GM12878 (cell line): ENCODE data around the gene RPRD2. TPM values are rescaled to one million over a fixed set of nuclear protein-coding genes. Genes with fewer than 3 reads are reported as not detected.
A peak's percentile ranks its signal among the peaks of the same experiment; 100 is the strongest.

Experiments
- ATAC-seq: fragments of 200-7000 bp; cut with Tn5 transposase; 3 replicates; pipeline ENCODE4 v1.9.1; 2020; ENCODE audit warnings: mild to moderate bottlenecking, moderate library complexity
- BruUV-seq: library from RNA; stranded (reverse); fragments of 400-500 nt; replicated peaks from 2 replicates; lab custom pipeline; 2021; lab: Mats Ljungman, UMichigan
- CTCF ChIA-PET: fragments of 300-600 bp; sonication (Branson Sonifier 250); formaldehyde crosslinking; extraction: SDS; loops from one replicate; lab custom pipeline; 2021; ENCODE audit warnings: inconsistent platforms; lab: Yijun Ruan, JAX
- POLR2A ChIA-PET: fragments of 350-600 bp; formaldehyde crosslinking; extraction: SDS; loops from one replicate; lab custom pipeline; 2021; ENCODE audit warnings: inconsistent platforms; lab: Charles Lee
- RAD21 ChIA-PET: fragments of 300-600 bp; sonication (Branson Sonifier 250); formaldehyde crosslinking; loops from one replicate; lab custom pipeline; 2023; ENCODE audit warnings: antibody characterized with exemption; ENCODE audit not compliant: unreplicated experiment; lab: Charles Lee
- SMC1A ChIA-PET: fragments of 300-600 bp; sonication (Branson Sonifier 250); formaldehyde crosslinking; loops from one replicate; lab custom pipeline; 2023; ENCODE audit not compliant: unreplicated experiment, uncharacterized antibody; lab: Charles Lee
- DNase-seq: peaks from one replicate; pipeline ENCODE4 v3.0.0-alpha.2; 2011; ENCODE audit warnings: low read depth, low spot score
- FAIRE-seq: peaks from 3 replicates; lab custom pipeline; 2011; peaks lifted over from hg19 to GRCh38; lab: Jason Lieb, UNC
- H2AFZ ChIP-seq: 2 replicates; pipeline ENCODE4 v1.6.0; 2011; ENCODE audit warnings: low read depth, low read length, control low read depth; ENCODE audit not compliant: control insufficient read depth
- H3K27ac ChIP-seq: 2 replicates; pipeline ENCODE4 v1.5.1; 2011; ENCODE audit warnings: control low read depth; ENCODE audit not compliant: control insufficient read depth, insufficient read depth
- H3K27me3 ChIP-seq, 2 experiments: replicated peaks in 1 of 2; 2 replicates each; pipeline versions ENCODE4 v1.6.0 to v1.6.1; 2011; ENCODE audit warnings: low read length in 1 of 2; ENCODE audit not compliant: control insufficient read depth in 2 of 2, insufficient read depth in 2 of 2
- H3K36me3 ChIP-seq, 2 experiments: 2 replicates each; pipeline ENCODE4 v1.5.1; 2011; ENCODE audit warnings: low read length in 1 of 2; ENCODE audit not compliant: control insufficient read depth in 2 of 2, insufficient read depth in 2 of 2
- H3K4me1 ChIP-seq: 2 replicates; pipeline ENCODE4 v1.6.1; 2011; ENCODE audit warnings: mild to moderate bottlenecking, low read length, moderate library complexity, mixed read lengths; ENCODE audit not compliant: control insufficient read depth, insufficient read depth
- H3K4me2 ChIP-seq: 2 replicates; pipeline ENCODE4 v1.6.0; 2011; ENCODE audit warnings: control low read depth; ENCODE audit not compliant: control insufficient read depth, insufficient read depth
- H3K4me3 ChIP-seq: fragments of 200-600 bp; sonication (generic); 2 replicates; pipeline ENCODE4 v1.5.1; 2016
- H3K79me2 ChIP-seq: 2 replicates; pipeline ENCODE4 v1.6.0; 2011; ENCODE audit warnings: low read length; ENCODE audit not compliant: control insufficient read depth, insufficient read depth
- H3K9ac ChIP-seq: 2 replicates; pipeline ENCODE4 v1.8.0; 2011; ENCODE audit warnings: low read length, control low read depth, mixed read lengths; ENCODE audit not compliant: control insufficient read depth, insufficient read depth
- H3K9me3 ChIP-seq: replicated peaks from 3 replicates; pipeline ENCODE4 v1.5.1; 2011; ENCODE audit warnings: mild to moderate bottlenecking, low read length; ENCODE audit not compliant: control insufficient read depth, insufficient read depth
- H4K20me1 ChIP-seq: 2 replicates; pipeline ENCODE4 v1.6.0; 2011; ENCODE audit not compliant: control insufficient read depth, insufficient read depth
- MEF2B ChIP-seq: fragments of 450-650 bp; IDR thresholded peaks from 2 replicates; pipeline ENCODE4 v1.6.1; 2018; ENCODE audit warnings: mild to moderate bottlenecking, moderate library complexity; ENCODE audit not compliant: partially characterized antibody, poor library complexity, severe bottlenecking
- PML ChIP-seq: IDR thresholded peaks from 2 replicates; pipeline ENCODE4 v1.6.1; 2012; ENCODE audit warnings: low read length, inconsistent platforms
- SMARCA5 ChIP-seq: fragments of 450-650 bp; IDR thresholded peaks from 2 replicates; pipeline ENCODE4 v1.6.1; 2017; ENCODE audit warnings: mild to moderate bottlenecking
- WGBS: methylation state at CpG from one replicate; pipeline ENCODE4 v1.1.6; 2016; ENCODE audit warnings: low lambda C conversion rate; ENCODE audit not compliant: insufficient replicate concordance, insufficient coverage; ENCODE audit errors: missing lambda C conversion rate; 5-methylcytosine and 5-hydroxymethylcytosine counted together
- in situ Hi-C: fragments of 300-500 bp; cut with MboI; formaldehyde crosslinking; loops from 9 replicates; pipeline ENCODE4 v1.14.3; 2018; ENCODE audit warnings: mixed read lengths
- intact Hi-C: fragments of 100-400 bp; cut with micrococcal nuclease; formaldehyde crosslinking; loops from one replicate; pipeline ENCODE4 v1.14.2; 2022; ENCODE audit not compliant: unreplicated experiment
- polyA plus RNA-seq, 11 experiments: library from polyadenylated mRNA; depleted of rRNA in 4 of 11; unstranded in 6 of 11; stranded (reverse) in 5 of 11; fragments of >200 nt; fragmentation: Nextera tagmentation in 4 of 11; fragmentation: Illumina TruSeq in 1 of 11; extraction: Ambion mirVana in 4 of 11; extraction: Trizol in 1 of 11; gene quantifications; 1 replicate in 1 of 11; 2 replicates in 10 of 11; pipeline versions ENCODE4 v1.2.1 to v1.2.3, GENCODE V29; 2011 to 2016; ENCODE audit warnings: inconsistent platforms in 2 of 11, missing spikeins in 2 of 11, low read depth in 1 of 11
- total RNA-seq, 4 experiments: library from RNA; depleted of rRNA in 3 of 4; stranded (reverse); fragments of >200 nt in 3 of 4; fragmentation: Illumina TruSeq in 1 of 4; extraction: Trizol in 1 of 4; gene quantifications; 2 replicates each; pipeline versions ENCODE4 v1.2.1 to v1.2.3, GENCODE V29; 2013 to 2021
- TF ChIP-seq, protein P1 (sequence below): IDR thresholded peaks from 2 replicates; pipeline ENCODE4 v1.6.1; 2011; ENCODE audit warnings: borderline replicate concordance, low read depth, mild to moderate bottlenecking, moderate library complexity, mixed read lengths, low read length; ENCODE audit not compliant: insufficient read depth; ENCODE audit errors: extremely low read length
- TF ChIP-seq, protein P2 (sequence below): fragments of 450-650 bp; IDR thresholded peaks from 2 replicates; pipeline ENCODE4 v1.6.1; 2016; ENCODE audit warnings: mild to moderate bottlenecking

Gene RPRD2
- total and polyA plus RNA-seq, 10 of the 15 experiments (the other 5 are each of a cell fraction or from before 2014, with no cell fraction given): 1.9 to 24.8 (median 13.3) TPM

DNA sequence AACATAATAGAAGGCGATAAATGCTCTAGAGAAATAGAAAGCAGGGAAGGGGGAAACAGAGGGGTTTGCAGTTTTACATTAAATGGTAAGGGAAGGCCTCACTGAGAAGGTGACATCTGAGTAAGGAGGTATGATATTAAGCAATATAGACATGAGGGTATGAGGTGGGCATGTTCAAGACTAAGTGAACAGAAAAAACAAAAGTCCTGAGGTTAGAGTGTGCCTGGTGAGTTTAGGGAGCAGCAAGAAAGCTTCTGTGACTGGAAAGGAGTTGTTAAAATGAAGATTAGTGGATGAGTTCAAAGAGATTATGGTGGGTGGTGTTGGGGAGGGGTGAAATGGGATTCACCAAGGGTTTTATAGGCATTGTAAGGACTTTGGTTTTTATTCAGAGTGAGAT, 8.6 kb downstream of the RPRD2 start:
- WGBS: 100% methylated on average over 1 of the region's 1 CpG
- H3K27me3 ChIP-seq: no peaks in the 10 kb centered on the region
- in situ Hi-C loops: no loop called here
- 0 out of 4 replicates have a peak, but pooled peaks cover 0 to 4% of the 10 kb centered on the region in 2 experiments for H3K36me3 ChIP-seq
- TF ChIP-seq, protein P1, sequence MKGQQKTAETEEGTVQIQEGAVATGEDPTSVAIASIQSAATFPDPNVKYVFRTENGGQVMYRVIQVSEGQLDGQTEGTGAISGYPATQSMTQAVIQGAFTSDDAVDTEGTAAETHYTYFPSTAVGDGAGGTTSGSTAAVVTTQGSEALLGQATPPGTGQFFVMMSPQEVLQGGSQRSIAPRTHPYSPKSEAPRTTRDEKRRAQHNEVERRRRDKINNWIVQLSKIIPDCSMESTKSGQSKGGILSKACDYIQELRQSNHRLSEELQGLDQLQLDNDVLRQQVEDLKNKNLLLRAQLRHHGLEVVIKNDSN: no peak
- TF ChIP-seq SMARCA5 (no peak), MEF2B (no peak)
- BruUV-seq: no TSS peak
- H3K4me3 ChIP-seq: no peak overlapping the region
- CTCF ChIA-PET: interaction anchor here (0.7 to 1.5 kb wide), 5 partner anchors 9 to 160 kb away, joined by 3 to 7 read pairs (median 3); partner anchors contain the start of gene RPRD2
- ATAC-seq (peak; percentile 11; the same call in 2 of the 3 replicates), FAIRE-seq (no peak), DNase-seq (no peak)
- POLR2A ChIA-PET: interaction anchor here (4.3 kb wide), 1 partner anchor 8 kb away, joined by 24 read pairs; the partner anchor contains the start of gene RPRD2
- peaks cover 90% of the 10 kb centered on the region for H3K79me2 ChIP-seq
- no peak overlapping the region for H3K27ac ChIP-seq
- intact Hi-C loops: loop anchor here (5.0 kb wide), 1 partner anchor 45 kb away; no protein-coding TSS in a partner anchor
- RAD21 ChIA-PET: no interaction called here
- no peaks in the 10 kb centered on the region; the same call in 1 of the 2 replicates for H3K4me1 ChIP-seq
- SMC1A ChIA-PET: interaction anchor here (1.2 to 2.0 kb wide), 2 partner anchors 9 to 54 kb away, joined by 3 to 6 read pairs; partner anchors contain the start of gene RPRD2
- H4K20me1 ChIP-seq: no peaks in the 10 kb centered on the region
- H3K9me3 ChIP-seq: no peaks in the 10 kb centered on the region
- H3K4me2 ChIP-seq: no peak overlapping the region
- H2AFZ ChIP-seq: no peak overlapping the region
- no peak overlapping the region for H3K9ac ChIP-seq

DNA sequence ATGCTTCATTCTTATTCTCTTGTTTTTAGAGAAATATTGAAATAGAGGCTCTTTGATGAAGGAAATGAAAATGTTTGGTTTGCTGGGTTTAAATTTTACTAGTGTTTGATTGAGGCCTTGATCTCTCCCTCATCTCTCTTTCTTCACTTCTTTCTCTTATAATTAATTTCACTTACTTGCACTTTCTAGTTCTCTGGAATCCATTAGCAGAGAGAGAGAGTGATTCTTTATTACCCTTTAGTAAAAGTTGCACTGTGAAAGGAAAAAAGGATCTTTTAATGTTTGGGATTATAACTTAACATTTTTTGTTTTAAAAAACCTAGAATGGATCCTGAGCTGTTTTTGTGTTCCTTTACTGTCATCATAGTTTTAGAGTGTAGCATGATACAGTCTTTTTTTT, 12.2 kb downstream of the RPRD2 start:
- ChIA-PET CTCF (interaction anchor here (0.8 to 1.1 kb wide), 2 partner anchors 10 to 13 kb away, joined by 3 read pairs; no protein-coding TSS in a partner anchor), POLR2A (interaction anchor here (0.5 kb wide), 1 partner anchor 143 kb away, joined by 5 read pairs; no protein-coding TSS in a partner anchor), SMC1A (interaction anchor here (1.2 to 1.3 kb wide), 2 partner anchors 9 to 11 kb away, joined by 4 read pairs; no protein-coding TSS in a partner anchor), RAD21 (no interaction called here)
- intact Hi-C loops (no loop called here), in situ Hi-C loops (no loop called here)
- no peak overlapping the region for H3K27ac ChIP-seq
- no peak for ATAC-seq
- peaks cover 80% of the 10 kb centered on the region for H3K79me2 ChIP-seq
- H3K4me3 ChIP-seq: no peak overlapping the region
- no peaks in the 10 kb centered on the region; the same call in 1 of the 2 replicates for H3K4me1 ChIP-seq
- no peak for TF ChIP-seq PML
- TF ChIP-seq, protein P2, sequence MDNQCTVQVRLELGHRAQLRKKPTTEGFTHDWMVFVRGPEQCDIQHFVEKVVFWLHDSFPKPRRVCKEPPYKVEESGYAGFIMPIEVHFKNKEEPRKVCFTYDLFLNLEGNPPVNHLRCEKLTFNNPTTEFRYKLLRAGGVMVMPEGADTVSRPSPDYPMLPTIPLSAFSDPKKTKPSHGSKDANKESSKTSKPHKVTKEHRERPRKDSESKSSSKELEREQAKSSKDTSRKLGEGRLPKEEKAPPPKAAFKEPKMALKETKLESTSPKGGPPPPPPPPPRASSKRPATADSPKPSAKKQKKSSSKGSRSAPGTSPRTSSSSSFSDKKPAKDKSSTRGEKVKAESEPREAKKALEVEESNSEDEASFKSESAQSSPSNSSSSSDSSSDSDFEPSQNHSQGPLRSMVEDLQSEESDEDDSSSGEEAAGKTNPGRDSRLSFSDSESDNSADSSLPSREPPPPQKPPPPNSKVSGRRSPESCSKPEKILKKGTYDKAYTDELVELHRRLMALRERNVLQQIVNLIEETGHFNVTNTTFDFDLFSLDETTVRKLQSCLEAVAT: no peak
- H3K9ac ChIP-seq: no peak overlapping the region
- no TSS peak for BruUV-seq
- DNase-seq: no peak
- no peaks in the 10 kb centered on the region for H3K9me3 ChIP-seq
- 0 out of 4 replicates have a peak, but pooled peaks cover 0 to 4% of the 10 kb centered on the region in 2 experiments for H3K36me3 ChIP-seq
- no peak overlapping the region for H3K4me2 ChIP-seq
- H2AFZ ChIP-seq: no peak overlapping the region
- H4K20me1 ChIP-seq: no peaks in the 10 kb centered on the region
- no peak for FAIRE-seq
- H3K27me3 ChIP-seq: no peaks in the 10 kb centered on the region
